ENCODE measurements around the gene MAFG. TPM values are rescaled to one million over a fixed set of nuclear protein-coding genes. Genes with fewer than 3 reads are reported as not detected.
A peak's percentile ranks its signal among the peaks of the same experiment; 100 is the strongest.

The MAFG gene
- total and polyA plus RNA-seq, 2 of the 13 experiments (the other 11 are each of a cell fraction or from before 2014, with no cell fraction given): 14.5 to 20.0 TPM

DNA sequence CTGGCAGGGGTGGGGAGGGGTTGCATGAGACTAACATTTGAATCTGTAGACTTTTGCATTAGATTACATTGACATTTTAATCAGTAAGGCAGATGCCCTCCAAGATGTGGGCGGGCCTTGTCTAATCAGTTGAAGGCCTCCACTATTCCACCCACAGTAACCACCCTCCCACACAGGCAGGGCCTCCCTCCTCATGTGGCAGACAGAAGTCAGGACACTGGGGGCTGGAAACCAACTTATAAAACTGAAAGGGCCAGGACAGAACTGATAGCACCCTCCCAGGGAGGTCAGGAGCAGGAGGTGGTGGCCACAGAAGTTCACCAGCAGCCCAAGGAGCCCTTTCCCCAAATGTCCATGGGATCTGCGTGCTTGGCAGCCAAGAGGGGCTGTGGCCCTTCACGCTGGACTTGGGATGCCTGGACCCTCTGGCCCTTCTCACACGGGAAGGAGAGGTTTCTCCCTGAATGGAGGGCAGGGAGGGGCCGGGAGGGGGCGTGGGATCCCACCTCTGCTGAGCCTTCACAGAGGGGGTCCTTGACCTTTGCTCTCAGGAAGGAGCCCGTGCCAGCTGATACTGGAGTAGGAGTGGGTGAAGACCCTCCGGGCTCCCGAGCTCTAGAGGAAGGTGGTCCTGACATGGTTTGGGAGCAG lies 4.9 kb upstream of the MAFG start (continued):
- no peak for TF ChIP-seq GATAD2A (CRISPR knock-in tag; IDR thresholded peaks at IDR 0.05)
- no peak for TF ChIP-seq ZMYM4 (CRISPR knock-in tag; IDR thresholded peaks at IDR 0.05)
- no peak for TF ChIP-seq RERE (CRISPR knock-in tag; IDR thresholded peaks at IDR 0.05; ENCODE audit: low read depth)
- TF ChIP-seq SP4 (CRISPR knock-in tag; IDR thresholded peaks at IDR 0.05): peak; percentile 28; the same call in 1 of the 2 replicates
- TF ChIP-seq ZNF256 (CRISPR knock-in tag; conservative IDR thresholded peaks at IDR 0.05): 0 out of 2 replicates have a peak, but pooled peaks have one; percentile 13
- no peak for TF ChIP-seq CAMTA2 (CRISPR knock-in tag; IDR thresholded peaks at IDR 0.05; ENCODE audit: borderline replicate concordance)
- no peak for TF ChIP-seq SP5 (CRISPR knock-in tag; IDR thresholded peaks at IDR 0.05; ENCODE audit: borderline replicate concordance, low read depth)
- no peak for TF ChIP-seq ZNF414 (CRISPR knock-in tag; IDR thresholded peaks at IDR 0.05)
- TF ChIP-seq ERF (CRISPR knock-in tag; IDR thresholded peaks at IDR 0.05): no peak
- no peak for TF ChIP-seq NR2F6 (IDR thresholded peaks at IDR 0.05)
- TF ChIP-seq NR2F6 (CRISPR knock-in tag; IDR thresholded peaks at IDR 0.05): no peak
- no peak for TF ChIP-seq ATF6 (CRISPR knock-in tag; conservative IDR thresholded peaks at IDR 0.05)
- TF ChIP-seq ELF4 (CRISPR knock-in tag; IDR thresholded peaks at IDR 0.05; ENCODE audit: borderline replicate concordance): no peak
- TF ChIP-seq ZNF615 (CRISPR knock-in tag; IDR thresholded peaks at IDR 0.05; ENCODE audit: borderline replicate concordance): no peak
- TF ChIP-seq EP300 (IDR thresholded peaks at IDR 0.05; ENCODE audit: low read depth in 2 of 2, low read length in 2 of 2): no peak
- no peak for TF ChIP-seq EP300 (CRISPR knock-in tag; IDR thresholded peaks at IDR 0.05; ENCODE audit: borderline replicate concordance)
- TF ChIP-seq HNF1B (CRISPR knock-in tag; IDR thresholded peaks at IDR 0.05): no peak
- no peak for TF ChIP-seq CREB3 (CRISPR knock-in tag; IDR thresholded peaks at IDR 0.05)
- TF ChIP-seq JUNB (CRISPR knock-in tag; IDR thresholded peaks at IDR 0.05; ENCODE audit: borderline replicate concordance): no peak

All from HepG2 (cell line).